GM12872 (cell line): ENCODE measurements around the gene CALU.

Experiments
- CTCF ChIP-seq: IDR thresholded peaks from 3 replicates; pipeline ENCODE4 v1.5.1; 2011; ENCODE audit warnings: low read depth, mild to moderate bottlenecking, low read length, moderate library complexity; ENCODE audit not compliant: insufficient read depth

Gene CALU

GRCh38 chr7:128804484-128804883 is 65.3 kb downstream of the CALU start:
- TF ChIP-seq CTCF: no peak

GRCh38 chr7:128805225-128805624 is 66.1 kb downstream of the CALU start:
- no peak for TF ChIP-seq CTCF

GRCh38 chr7:128807191-128807590 is 68.0 kb downstream of the CALU start:
- no peak for TF ChIP-seq CTCF

GRCh38 chr7:128809363-128809762 is 70.2 kb downstream of the CALU start:
- TF ChIP-seq CTCF: no peak

GRCh38 chr7:128810473-128810872 is 71.3 kb downstream of the CALU start:
- no peak for TF ChIP-seq CTCF

- no peak for TF ChIP-seq CTCF
These were observed 71.8 kb downstream of the CALU start for GRCh38 chr7:128810997-128811396.

- no peak for TF ChIP-seq CTCF
These were observed 72.7 kb downstream of the CALU start for GRCh38 chr7:128811631-128812430.
